Activated T-cell treated with anti-CD3 and anti-CD28 coated beads, Interleukin-2, amount 50 U/mL, for 24 hours (primary cell): ENCODE measurements around the gene HGD.
"Not testable (repeated sequence)": the region's sequence is repeated elsewhere in the genome, so short reads cannot be mapped to it uniquely, and the experiment has no call there.

Experiments
- DNase-seq: peaks from one replicate; pipeline ENCODE4 v3.0.0-alpha.2; 2020
- H3K27ac Mint-ChIP-seq: 2 replicates; pipeline ENCODE4 v1.8.0; 2020; ENCODE audit warnings: mild to moderate bottlenecking, mixed read lengths
- H3K27me3 Mint-ChIP-seq: 2 replicates; pipeline ENCODE4 v1.8.0; 2020; ENCODE audit warnings: mixed read lengths
- H3K36me3 Mint-ChIP-seq: 2 replicates; pipeline ENCODE4 v1.8.0; 2020; ENCODE audit warnings: low read depth, mixed read lengths
- H3K4me1 Mint-ChIP-seq: 2 replicates; pipeline ENCODE4 v1.8.0; 2020; ENCODE audit warnings: low read depth, mixed read lengths
- H3K4me3 Mint-ChIP-seq: 2 replicates; pipeline ENCODE4 v1.8.0; 2020; ENCODE audit warnings: mild to moderate bottlenecking, moderate library complexity, mixed read lengths
- H3K9me3 Mint-ChIP-seq: 2 replicates; pipeline ENCODE4 v1.8.0; 2020; ENCODE audit warnings: mixed read lengths

Gene HGD

GRCh38 chr3:120637851-120638559 is 44.0 kb downstream of the HGD start:
- H3K27me3 Mint-ChIP-seq: no peaks in the 10 kb centered on the region
- H3K27ac Mint-ChIP-seq: no peak overlapping the region
- H3K4me3 Mint-ChIP-seq: no peak overlapping the region
- peaks cover 14% of the 10 kb centered on the region for H3K4me1 Mint-ChIP-seq
- no peak for DNase-seq
- H3K36me3 Mint-ChIP-seq: no peaks in the 10 kb centered on the region
- peaks cover 2% of the 10 kb centered on the region for H3K9me3 Mint-ChIP-seq

DNA sequence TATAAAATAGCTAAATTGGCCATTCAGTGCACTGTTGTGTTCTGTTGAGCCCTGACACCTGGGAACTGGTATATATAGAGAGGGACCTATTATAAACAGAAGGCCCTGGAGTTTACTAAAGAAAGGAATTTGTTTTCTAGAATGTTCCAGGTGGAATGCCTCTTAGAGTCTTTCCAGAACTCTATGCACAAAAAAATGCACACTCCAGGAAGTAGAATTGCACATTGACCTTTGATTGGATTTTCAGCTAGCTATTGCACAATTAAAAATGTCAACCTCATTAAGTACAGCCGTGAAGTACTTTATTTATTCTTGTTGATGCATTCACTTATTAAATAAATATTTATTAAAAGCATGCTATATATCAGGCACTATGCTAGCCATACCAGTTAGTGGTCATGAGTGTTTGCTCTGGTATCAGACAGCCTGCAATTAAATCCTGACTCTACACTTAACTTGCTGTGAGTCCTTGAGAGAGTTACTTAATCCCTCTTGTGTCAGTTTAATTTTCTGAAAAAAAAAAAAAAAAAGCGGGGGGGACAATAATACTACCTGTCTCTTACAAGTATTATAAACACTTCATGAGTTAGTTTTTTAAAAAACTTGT is 45.1 kb downstream of the HGD start:
- H3K27ac Mint-ChIP-seq: no peak overlapping the region
- H3K4me1 Mint-ChIP-seq: peaks cover 12% of the 10 kb centered on the region
- H3K4me3 Mint-ChIP-seq: no peak overlapping the region
- no peak for DNase-seq
- H3K9me3 Mint-ChIP-seq: peaks cover 2% of the 10 kb centered on the region
- no peaks in the 10 kb centered on the region for H3K27me3 Mint-ChIP-seq
- no peaks in the 10 kb centered on the region for H3K36me3 Mint-ChIP-seq

DNA sequence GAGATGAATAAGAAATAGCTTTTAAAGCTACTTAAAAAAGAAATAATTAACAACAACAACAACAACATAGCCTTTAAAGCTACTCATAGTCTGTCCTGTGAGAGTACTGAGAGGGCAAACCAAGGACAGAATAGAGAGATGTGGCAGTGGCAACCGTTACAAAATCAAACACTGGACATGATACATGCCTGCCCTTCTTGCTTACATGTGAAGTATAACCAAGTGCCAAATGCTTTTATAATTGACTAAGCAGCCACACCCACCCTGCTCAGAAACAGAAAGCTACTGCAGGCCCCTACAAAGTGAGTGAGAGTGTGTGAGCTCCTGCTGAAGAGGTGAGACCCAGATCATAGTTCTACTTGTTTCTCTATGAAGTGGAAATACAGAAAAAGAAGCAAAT is 47.5 kb downstream of the HGD start:
- Mint-ChIP-seq H3K4me1 (peaks cover under 1% of the 10 kb centered on the region), H3K9me3 (peaks cover 2% of the 10 kb centered on the region), H3K27ac (no peak overlapping the region), H3K4me3 (no peak overlapping the region), H3K27me3 (no peaks in the 10 kb centered on the region), H3K36me3 (no peaks in the 10 kb centered on the region)
- DNase-seq: no peak

DNA sequence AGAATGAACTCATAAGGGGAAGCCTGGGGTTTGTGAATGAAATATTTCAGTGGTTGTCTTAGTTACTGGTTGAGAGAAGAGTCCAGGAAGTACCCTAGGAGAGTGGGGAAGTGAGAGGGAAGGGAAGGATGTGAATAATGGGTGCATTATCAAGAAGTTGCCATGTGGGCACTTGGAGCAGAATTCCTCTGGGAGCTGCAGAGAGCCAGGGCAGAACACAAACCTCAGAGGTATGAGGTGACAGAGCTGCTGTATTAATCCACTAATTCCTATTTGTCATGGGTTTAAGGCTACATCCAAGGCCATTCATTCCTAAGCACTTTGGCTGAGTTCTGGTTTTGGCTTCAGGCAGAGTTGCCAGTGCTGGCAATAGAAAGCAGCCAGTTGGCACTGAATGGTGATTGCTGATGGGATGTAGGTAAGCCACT is 56.9 kb downstream of the HGD start:
- peaks cover 16% of the 10 kb centered on the region for H3K9me3 Mint-ChIP-seq
- H3K4me3 Mint-ChIP-seq: no peak overlapping the region
- no peaks in the 10 kb centered on the region for H3K27me3 Mint-ChIP-seq
- DNase-seq: no peak
- no peaks in the 10 kb centered on the region for H3K4me1 Mint-ChIP-seq
- H3K36me3 Mint-ChIP-seq: no peaks in the 10 kb centered on the region
- H3K27ac Mint-ChIP-seq: no peak overlapping the region

- Mint-ChIP-seq H3K36me3 (no peaks in the 10 kb centered on the region), H3K4me3 (no peak overlapping the region), H3K4me1 (no peaks in the 10 kb centered on the region), H3K9me3 (peaks cover 16% of the 10 kb centered on the region), H3K27ac (no peak overlapping the region), H3K27me3 (no peaks in the 10 kb centered on the region)
- no peak for DNase-seq
These were observed 58.3 kb downstream of the HGD start for GRCh38 chr3:120623727-120624093.

DNA sequence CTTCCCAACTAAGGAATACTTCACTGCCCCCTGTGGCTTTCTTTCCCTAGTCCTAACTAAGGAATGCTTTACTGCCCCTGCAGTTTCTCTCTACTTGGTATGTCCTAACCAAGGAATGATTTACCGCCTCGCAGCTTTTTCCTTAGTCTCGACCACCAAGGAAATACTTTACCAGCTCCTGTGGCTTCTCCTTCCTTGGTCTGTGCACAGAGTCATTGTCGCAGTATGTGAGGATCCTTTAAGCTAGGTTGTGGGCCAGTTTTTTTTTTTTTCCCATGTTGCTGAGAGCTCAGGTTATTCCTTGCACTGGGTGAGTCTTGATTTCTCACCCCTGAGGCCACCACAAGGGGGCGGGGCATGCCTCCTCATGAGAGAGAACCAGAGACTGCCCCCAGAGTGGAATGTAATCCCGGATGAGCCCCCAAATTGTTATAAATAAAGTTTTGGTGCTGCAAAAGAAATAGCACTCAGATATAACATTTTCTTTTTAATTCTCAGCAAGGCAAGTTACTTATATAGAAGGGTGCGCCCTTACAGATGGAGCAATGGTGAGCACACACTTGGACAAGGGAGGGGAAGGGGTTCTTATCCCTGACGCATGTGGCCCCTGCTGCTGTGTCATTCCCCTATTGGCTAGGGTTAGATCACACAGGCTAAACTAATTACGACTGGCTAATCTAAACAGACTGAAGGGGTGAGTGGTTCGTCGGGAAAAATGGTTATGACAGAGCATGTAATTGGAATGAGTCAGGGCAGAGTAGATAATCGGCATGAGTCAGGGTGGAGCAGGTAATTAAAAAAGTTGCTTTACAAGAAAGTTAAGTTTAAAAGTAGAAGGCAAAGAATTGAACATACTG is 58.9 kb downstream of the HGD start:
- no peaks in the 10 kb centered on the region for H3K4me1 Mint-ChIP-seq
- H3K9me3 Mint-ChIP-seq: peaks cover 16% of the 10 kb centered on the region
- DNase-seq: no peak
- no peak overlapping the region for H3K27ac Mint-ChIP-seq
- no peak overlapping the region for H3K4me3 Mint-ChIP-seq
- no peaks in the 10 kb centered on the region for H3K27me3 Mint-ChIP-seq
- no peaks in the 10 kb centered on the region for H3K36me3 Mint-ChIP-seq

DNA sequence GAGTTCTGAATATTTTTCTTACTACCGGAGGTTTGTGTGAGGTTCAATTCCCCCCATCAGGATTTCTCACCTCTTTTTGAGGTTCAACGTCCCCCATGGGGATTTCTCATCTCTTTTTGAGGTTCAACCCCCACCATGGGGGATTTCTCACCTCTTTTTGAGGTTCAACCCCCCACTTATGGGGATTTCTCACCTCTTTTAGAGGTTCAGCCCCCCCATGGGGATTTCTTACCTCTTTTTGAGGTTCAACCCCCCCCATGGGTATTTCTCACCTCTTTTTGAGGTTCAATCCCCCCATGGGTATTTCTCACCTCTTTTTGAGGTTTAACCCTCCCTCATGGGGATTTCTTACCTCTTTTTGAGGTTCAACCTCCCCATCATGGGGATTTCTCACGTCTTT is 59.6 kb downstream of the HGD start:
- Mint-ChIP-seq H3K9me3 (peaks cover 16% of the 10 kb centered on the region), H3K27ac (no peak overlapping the region), H3K4me3 (no peak overlapping the region), H3K36me3 (no peaks in the 10 kb centered on the region), H3K27me3 (no peaks in the 10 kb centered on the region), H3K4me1 (no peaks in the 10 kb centered on the region)
- DNase-seq: no peak

- not testable (repeated sequence) for H3K4me1 Mint-ChIP-seq, H3K9me3 Mint-ChIP-seq, H3K27ac Mint-ChIP-seq
These were observed 65.3 kb downstream of the HGD start for GRCh38 chr3:120616745-120617144.

GRCh38 chr3:120615847-120616609 is 66.0 kb downstream of the HGD start:
- Mint-ChIP-seq H3K4me1 (no peaks in the 10 kb centered on the region), H3K9me3 (no peaks in the 10 kb centered on the region), H3K4me3 (no peak overlapping the region), H3K36me3 (no peaks in the 10 kb centered on the region), H3K27me3 (no peaks in the 10 kb centered on the region), H3K27ac (no peak overlapping the region)
- DNase-seq: no peak

More at GRCh38 chr3:120616745-120617144, 65.3 kb downstream of the HGD start:
- not testable (repeated sequence) for H3K27me3 Mint-ChIP-seq, DNase-seq, H3K36me3 Mint-ChIP-seq, H3K4me3 Mint-ChIP-seq

DNA sequence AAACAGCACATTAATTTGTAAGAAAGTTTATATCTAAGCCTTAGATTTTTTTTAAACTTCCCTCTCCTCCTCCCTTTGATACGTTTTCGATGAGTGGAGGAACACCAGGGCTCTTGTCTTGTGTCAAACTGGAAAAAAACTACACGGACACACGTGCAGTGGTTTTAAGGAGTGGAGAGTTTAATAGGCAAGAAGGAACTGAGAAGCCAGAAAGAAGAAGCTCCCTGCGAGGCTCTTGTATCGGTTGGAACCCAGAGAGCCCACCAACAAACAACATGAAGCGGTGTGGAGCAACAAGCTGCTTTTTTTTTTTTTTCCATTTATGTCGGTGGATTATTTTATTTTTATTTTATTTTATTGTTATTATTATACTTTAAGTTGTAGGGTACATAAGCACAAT is 67.3 kb downstream of the HGD start:
- no peak for DNase-seq
- no peaks in the 10 kb centered on the region for H3K4me1 Mint-ChIP-seq
- no peaks in the 10 kb centered on the region for H3K36me3 Mint-ChIP-seq
- no peak overlapping the region for H3K27ac Mint-ChIP-seq
- H3K27me3 Mint-ChIP-seq: no peaks in the 10 kb centered on the region
- no peaks in the 10 kb centered on the region for H3K9me3 Mint-ChIP-seq
- H3K4me3 Mint-ChIP-seq: no peak overlapping the region

GRCh38 chr3:120608506-120608905 is 73.5 kb downstream of the HGD start:
- Mint-ChIP-seq H3K9me3 (no peaks in the 10 kb centered on the region), H3K27ac (no peak overlapping the region), H3K4me1 (no peaks in the 10 kb centered on the region), H3K4me3 (no peak overlapping the region), H3K27me3 (no peaks in the 10 kb centered on the region), H3K36me3 (peaks cover 1% of the 10 kb centered on the region)
- DNase-seq: no peak

- peaks cover 6% of the 10 kb centered on the region for H3K4me1 Mint-ChIP-seq
- H3K9me3 Mint-ChIP-seq: no peaks in the 10 kb centered on the region
- peaks cover 32% of the 10 kb centered on the region for H3K36me3 Mint-ChIP-seq
These were observed 77.3 kb downstream of the HGD start for GRCh38 chr3:120604784-120605183.

GRCh38 chr3:120604382-120604781 is 77.7 kb downstream of the HGD start:
- no peak overlapping the region for H3K27ac Mint-ChIP-seq
- H3K9me3 Mint-ChIP-seq: no peaks in the 10 kb centered on the region
- peaks cover 6% of the 10 kb centered on the region for H3K4me1 Mint-ChIP-seq
- no peaks in the 10 kb centered on the region for H3K27me3 Mint-ChIP-seq
- no peak overlapping the region for H3K4me3 Mint-ChIP-seq
- DNase-seq: no peak
- H3K36me3 Mint-ChIP-seq: peaks cover 32% of the 10 kb centered on the region

More at GRCh38 chr3:120604784-120605183, 77.3 kb downstream of the HGD start:
- no peaks in the 10 kb centered on the region for H3K27me3 Mint-ChIP-seq
- no peak overlapping the region for H3K4me3 Mint-ChIP-seq
- no peak for DNase-seq
- no peak overlapping the region for H3K27ac Mint-ChIP-seq

DNA sequence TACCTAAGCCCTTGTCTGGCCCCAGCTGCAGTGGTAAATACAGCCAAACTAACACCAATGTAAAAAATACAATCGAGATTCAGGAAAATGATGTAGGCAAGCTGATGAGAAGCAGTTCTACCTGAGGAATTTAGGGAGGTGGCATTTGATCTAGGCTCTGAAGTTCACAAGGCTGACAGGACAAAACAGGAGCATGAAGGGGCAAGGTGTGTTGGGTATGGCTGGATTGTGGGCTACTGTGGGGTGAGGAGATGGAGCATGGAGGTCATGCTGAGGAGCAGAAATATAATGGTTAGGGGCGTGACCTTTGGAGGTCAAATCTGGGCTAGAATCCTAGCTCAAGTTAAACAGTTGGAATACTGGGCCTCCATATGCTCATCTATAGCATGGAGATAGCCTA is 79.4 kb downstream of the HGD start:
- no peak overlapping the region for H3K27ac Mint-ChIP-seq
- DNase-seq: no peak
- H3K36me3 Mint-ChIP-seq: peaks cover 32% of the 10 kb centered on the region
- H3K27me3 Mint-ChIP-seq: no peaks in the 10 kb centered on the region
- H3K4me3 Mint-ChIP-seq: no peak overlapping the region
- peaks cover 6% of the 10 kb centered on the region for H3K4me1 Mint-ChIP-seq
- no peaks in the 10 kb centered on the region for H3K9me3 Mint-ChIP-seq
